Measurements from ENCODE around the gene INTS11.

Gene INTS11

DNA sequence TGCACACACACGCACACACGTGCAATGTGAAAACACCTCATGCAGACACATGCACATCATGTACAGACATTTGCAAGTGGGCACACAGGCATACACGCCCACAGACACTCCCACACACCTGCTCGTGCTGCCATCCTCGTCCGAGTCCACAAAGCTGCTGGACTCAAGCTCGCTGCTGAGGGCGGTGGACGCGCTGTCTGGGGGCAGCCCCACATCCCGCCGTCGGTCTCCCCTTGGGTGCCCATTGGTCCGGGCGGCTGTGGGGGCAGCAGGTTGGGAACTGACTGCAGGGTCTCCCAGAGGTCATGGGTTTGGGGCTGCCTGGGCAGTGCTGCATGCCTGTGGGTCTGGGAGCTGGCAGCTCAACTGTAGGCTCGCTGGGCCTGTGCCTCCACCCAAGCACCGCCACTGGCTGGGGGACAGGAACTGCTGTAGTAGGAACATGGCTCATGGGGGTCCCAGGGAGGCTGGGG, 17.1 kb upstream of the INTS11 start:
- peaks cover 20% of the 10 kb centered on the region for H3K36me3 Mint-ChIP-seq (ENCODE audit: low read depth)
- no peak overlapping the region for H3K27ac Mint-ChIP-seq
- H3K4me3 Mint-ChIP-seq = no peak overlapping the region
- H3K4me1 Mint-ChIP-seq (ENCODE audit: low read depth) = peaks cover 11% of the 10 kb centered on the region
- no peaks in the 10 kb centered on the region for H3K27me3 Mint-ChIP-seq
- no peaks in the 10 kb centered on the region for H3K9me3 Mint-ChIP-seq

DNA sequence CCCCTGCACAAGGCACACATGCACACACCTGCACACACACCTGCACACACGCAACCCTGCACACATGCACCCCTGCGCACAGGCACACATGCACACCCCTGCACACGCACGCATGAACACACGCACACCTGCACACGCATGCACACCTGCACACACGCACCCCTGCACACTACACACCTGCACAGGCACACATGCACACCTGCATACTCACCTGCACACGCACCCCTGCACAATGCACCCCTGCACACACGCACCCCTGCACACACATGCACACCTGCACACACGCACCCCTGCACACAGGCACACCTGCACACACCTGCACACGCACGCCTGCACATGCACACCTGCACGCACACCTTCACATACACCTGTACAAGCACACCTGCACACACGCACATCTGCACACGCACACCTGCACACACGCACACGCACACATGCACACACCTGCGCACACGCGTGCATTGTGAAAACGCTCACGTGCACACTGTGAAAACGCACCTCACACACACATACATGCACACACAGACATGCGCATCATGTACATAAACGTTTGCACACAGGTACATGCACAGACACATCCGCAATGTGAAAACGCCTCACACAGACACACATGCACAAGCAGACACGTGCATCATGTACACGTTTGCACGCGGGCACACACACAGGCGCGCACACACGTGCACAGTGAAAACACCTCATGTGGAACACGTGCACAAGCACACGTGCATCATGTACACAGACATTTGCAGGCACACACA, 16.5 kb upstream of the INTS11 start:
- Mint-ChIP-seq H3K9me3 (no peaks in the 10 kb centered on the region), H3K27ac (no peak overlapping the region)

DNA sequence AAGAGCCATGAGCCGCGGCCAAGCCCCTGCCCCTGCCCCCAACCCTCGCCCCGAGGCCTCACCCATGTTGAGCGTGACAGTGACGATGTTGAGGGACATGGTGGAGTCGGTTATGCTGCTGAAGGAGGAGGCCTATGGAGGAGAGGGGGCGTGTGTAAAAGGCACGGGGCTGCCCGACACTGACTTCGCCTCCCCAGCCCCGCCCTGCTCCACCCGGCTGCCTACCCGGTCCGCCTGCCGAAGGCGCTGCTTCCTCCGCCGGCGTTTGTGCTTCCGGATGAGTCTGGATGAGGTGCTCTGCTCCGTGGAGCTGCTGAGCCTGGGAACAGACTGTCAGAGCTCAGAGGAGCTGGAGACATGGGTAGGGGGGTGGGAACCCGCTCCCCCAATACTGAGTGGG, 15.7 kb upstream of the INTS11 start:
- peaks cover 20% of the 10 kb centered on the region for H3K36me3 Mint-ChIP-seq (ENCODE audit: low read depth)
- no peak overlapping the region for H3K27ac Mint-ChIP-seq
- H3K4me1 Mint-ChIP-seq (ENCODE audit: low read depth) = peaks cover 5% of the 10 kb centered on the region
- no peaks in the 10 kb centered on the region for H3K9me3 Mint-ChIP-seq
- no peaks in the 10 kb centered on the region for H3K27me3 Mint-ChIP-seq
- H3K4me3 Mint-ChIP-seq = no peak overlapping the region

More for the DNA sequence above, 16.5 kb upstream of the INTS11 start:
- Mint-ChIP-seq H3K27me3 (no peaks in the 10 kb centered on the region), H3K36me3 (ENCODE audit: low read depth) (peaks cover 20% of the 10 kb centered on the region), H3K4me1 (ENCODE audit: low read depth) (peaks cover 7% of the 10 kb centered on the region), H3K4me3 (no peak overlapping the region)

DNA sequence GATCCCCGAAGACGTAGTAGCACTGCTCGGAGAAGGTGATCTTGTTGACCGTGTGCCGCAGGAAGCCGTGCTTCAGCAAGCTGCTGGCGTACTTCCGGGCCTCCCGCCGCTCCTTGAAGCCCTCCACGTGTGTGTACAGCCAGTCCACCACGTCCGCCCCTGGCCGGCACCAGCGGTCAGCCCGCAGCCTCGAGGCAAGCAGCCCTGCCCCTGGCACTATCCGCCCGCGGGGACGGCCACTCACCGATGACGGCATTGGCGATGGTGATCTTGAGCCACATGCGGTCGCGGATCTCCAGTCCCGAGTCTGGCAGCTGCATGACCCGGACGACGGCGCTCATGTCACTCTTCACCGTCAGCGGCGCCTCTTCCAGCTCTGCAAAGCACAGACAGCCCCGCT, 13.8 kb upstream of the INTS11 start:
- H3K9me3 Mint-ChIP-seq = no peaks in the 10 kb centered on the region
- no peaks in the 10 kb centered on the region for H3K27me3 Mint-ChIP-seq
- no peak overlapping the region for H3K4me3 Mint-ChIP-seq
- H3K4me1 Mint-ChIP-seq (ENCODE audit: low read depth) = no peaks in the 10 kb centered on the region
- H3K27ac Mint-ChIP-seq = no peak overlapping the region
- H3K36me3 Mint-ChIP-seq (ENCODE audit: low read depth) = peaks cover 20% of the 10 kb centered on the region

DNA sequence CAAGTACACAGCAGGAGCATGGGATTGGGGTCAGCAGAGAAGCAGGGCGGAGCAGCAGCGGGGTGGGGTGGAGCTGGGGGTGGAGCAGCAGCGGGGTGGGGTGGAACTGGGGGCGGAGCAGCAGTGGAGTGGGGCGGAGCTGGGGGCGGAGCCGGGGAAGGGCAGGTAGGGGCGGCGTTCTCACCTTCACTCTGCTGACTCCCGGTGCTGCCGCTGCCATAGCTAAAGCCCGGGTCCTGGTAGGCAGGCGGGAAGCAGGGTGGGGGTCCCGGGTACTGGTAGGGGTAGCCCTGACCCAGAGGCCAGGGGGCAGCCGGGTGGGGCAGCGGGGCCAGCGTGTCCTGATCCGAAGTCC, 13.3 kb upstream of the INTS11 start:
- Mint-ChIP-seq H3K4me1 (ENCODE audit: low read depth) (no peaks in the 10 kb centered on the region), H3K27ac (no peak overlapping the region), H3K27me3 (no peaks in the 10 kb centered on the region), H3K4me3 (no peak overlapping the region), H3K9me3 (no peaks in the 10 kb centered on the region), H3K36me3 (ENCODE audit: low read depth) (peaks cover 20% of the 10 kb centered on the region)

DNA sequence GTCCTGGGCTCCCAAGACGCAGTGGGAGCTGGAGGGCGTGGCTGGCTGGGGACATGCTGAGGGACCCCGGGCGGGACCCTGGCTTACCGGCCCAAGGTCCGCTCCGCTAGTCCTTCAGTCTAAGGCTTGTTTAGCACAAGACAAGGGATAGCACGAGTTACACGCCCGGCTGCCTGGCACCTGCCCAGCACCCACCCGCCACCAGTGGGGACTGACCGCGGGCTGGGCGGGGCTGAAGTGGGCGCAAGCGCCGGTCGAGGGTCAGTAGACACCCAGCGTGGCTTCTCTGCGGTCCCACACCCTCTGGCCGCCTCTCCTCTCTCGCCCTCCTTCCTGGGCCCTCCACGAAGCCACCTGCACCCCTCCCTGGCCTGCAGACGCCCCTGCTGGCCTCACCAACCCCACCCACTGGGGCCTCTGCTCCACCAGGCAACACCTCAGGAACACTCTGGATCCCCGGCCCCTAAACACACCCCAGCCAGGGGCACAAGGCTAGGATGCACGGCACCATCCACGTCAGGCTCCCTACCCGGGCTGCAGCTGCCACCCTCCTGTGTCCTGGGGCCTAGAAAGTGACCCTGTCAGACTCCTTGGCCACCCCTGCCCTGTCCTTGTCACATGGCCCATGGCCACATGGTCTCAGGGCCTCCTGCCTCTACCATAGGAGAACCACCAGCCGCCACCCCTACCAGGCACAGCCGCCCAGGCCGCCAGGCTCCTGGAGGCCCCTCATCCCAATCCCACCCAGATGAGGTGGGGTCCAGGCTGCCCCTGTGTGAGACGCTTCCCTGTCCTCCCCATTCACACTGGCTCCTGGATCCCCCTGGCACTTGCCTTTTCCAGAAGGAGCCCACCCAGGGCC, 12.7 kb upstream of the INTS11 start:
- Mint-ChIP-seq H3K27ac (no peak overlapping the region), H3K9me3 (no peaks in the 10 kb centered on the region), H3K4me3 (no peak overlapping the region)

DNA sequence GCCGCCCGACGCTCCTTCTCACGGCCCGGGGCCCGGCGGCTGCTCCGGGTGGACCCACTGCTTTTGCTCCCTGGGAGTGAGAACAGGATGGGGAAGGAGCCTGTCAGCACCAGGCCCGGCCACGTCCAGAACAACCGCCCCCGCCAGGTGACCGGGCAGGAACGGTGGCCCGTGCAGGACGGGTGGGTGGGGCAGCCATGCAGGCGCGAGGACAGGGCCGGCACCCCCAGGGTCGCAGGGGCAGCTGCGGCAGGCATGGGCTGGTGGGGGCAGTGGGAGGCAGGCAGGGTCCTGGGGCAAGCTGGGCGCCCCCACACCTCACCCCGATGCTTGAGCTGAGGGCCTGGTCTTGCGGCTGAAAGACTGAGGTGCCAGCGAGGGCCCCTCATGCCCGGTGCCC, 12.0 kb upstream of the INTS11 start:
- Mint-ChIP-seq H3K27me3 (no peaks in the 10 kb centered on the region), H3K9me3 (no peaks in the 10 kb centered on the region), H3K36me3 (ENCODE audit: low read depth) (peaks cover 17% of the 10 kb centered on the region), H3K4me1 (ENCODE audit: low read depth) (no peaks in the 10 kb centered on the region), H3K4me3 (no peak overlapping the region), H3K27ac (no peak overlapping the region)

More for the DNA sequence above, 12.7 kb upstream of the INTS11 start:
- Mint-ChIP-seq H3K36me3 (ENCODE audit: low read depth) (peaks cover 20% of the 10 kb centered on the region), H3K4me1 (ENCODE audit: low read depth) (no peaks in the 10 kb centered on the region), H3K27me3 (no peaks in the 10 kb centered on the region)

DNA sequence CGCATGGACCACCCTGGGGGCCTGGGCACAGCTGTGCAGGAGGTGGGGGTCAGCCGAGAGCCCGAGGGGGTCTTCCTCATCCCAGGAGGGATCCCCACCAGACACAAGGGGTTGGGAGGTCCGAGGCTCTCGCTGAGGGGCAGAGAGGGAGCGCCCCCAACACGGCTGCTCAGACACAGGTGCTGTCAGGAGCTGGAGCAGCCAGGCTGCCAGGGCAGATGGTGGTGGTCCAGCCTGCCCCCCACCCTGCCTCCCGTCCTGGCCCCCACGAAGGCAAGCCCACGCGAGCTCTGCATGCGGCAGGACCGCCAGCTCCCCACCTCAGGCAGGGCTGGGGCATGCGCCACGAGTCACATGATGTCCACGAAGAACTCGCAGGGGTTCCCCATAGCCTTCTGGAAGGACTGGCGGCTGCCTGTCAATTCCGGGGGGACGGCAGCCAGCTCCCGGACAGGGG, 11.4 kb upstream of the INTS11 start:
- Mint-ChIP-seq H3K27me3 (no peaks in the 10 kb centered on the region), H3K36me3 (ENCODE audit: low read depth) (peaks cover 11% of the 10 kb centered on the region), H3K4me1 (ENCODE audit: low read depth) (no peaks in the 10 kb centered on the region), H3K4me3 (no peak overlapping the region), H3K27ac (no peak overlapping the region), H3K9me3 (no peaks in the 10 kb centered on the region)

DNA sequence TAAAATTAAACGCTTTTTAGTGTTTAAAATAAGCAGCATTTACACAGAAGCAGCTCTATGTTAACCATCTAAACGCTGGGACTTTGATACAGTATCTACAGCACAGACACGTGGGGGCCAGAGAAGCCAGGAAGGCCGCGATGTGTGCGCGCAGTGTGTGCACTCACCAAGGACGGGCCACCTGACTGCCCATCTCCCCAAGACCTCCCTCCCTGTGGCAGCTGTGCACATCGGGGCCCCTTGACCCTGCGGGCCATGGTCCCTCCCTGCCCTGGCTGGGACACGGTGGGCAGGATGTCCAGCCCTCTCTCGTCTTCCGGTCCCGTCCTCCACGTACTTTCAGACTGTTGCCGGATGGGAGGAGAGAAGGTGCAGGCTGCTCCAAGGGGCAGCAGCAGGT, 10.8 kb upstream of the INTS11 start:
- H3K4me1 Mint-ChIP-seq (ENCODE audit: low read depth) = no peaks in the 10 kb centered on the region
- no peaks in the 10 kb centered on the region for H3K27me3 Mint-ChIP-seq
- no peaks in the 10 kb centered on the region for H3K9me3 Mint-ChIP-seq
- H3K27ac Mint-ChIP-seq = no peak overlapping the region
- no peak overlapping the region for H3K4me3 Mint-ChIP-seq
- peaks cover 6% of the 10 kb centered on the region for H3K36me3 Mint-ChIP-seq (ENCODE audit: low read depth)

DNA sequence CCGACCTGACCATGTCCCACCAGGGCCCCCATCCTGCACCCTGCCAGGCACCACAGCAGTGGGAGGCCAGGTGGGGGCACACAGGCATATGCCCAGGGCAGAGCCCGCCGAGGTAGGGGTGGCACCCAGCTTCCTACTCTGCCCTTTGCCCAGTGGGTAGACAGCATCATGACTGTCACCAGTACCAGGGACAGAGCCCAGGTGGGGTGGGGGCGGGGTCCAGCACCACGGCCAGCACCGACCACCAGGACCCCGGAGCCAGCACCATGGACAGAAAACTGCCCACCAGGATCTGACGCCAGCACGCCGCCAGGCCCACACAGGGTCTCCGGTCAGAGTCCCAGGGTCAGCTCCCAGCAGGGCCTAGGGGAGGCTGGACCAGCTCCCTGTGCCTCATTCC, 10.4 kb upstream of the INTS11 start:
- H3K4me1 Mint-ChIP-seq (ENCODE audit: low read depth) = peaks cover 1% of the 10 kb centered on the region
- H3K36me3 Mint-ChIP-seq (ENCODE audit: low read depth) = peaks cover 6% of the 10 kb centered on the region
- no peak overlapping the region for H3K4me3 Mint-ChIP-seq
- H3K27me3 Mint-ChIP-seq = no peaks in the 10 kb centered on the region
- H3K9me3 Mint-ChIP-seq = peaks cover 1% of the 10 kb centered on the region
- no peak overlapping the region for H3K27ac Mint-ChIP-seq

DNA sequence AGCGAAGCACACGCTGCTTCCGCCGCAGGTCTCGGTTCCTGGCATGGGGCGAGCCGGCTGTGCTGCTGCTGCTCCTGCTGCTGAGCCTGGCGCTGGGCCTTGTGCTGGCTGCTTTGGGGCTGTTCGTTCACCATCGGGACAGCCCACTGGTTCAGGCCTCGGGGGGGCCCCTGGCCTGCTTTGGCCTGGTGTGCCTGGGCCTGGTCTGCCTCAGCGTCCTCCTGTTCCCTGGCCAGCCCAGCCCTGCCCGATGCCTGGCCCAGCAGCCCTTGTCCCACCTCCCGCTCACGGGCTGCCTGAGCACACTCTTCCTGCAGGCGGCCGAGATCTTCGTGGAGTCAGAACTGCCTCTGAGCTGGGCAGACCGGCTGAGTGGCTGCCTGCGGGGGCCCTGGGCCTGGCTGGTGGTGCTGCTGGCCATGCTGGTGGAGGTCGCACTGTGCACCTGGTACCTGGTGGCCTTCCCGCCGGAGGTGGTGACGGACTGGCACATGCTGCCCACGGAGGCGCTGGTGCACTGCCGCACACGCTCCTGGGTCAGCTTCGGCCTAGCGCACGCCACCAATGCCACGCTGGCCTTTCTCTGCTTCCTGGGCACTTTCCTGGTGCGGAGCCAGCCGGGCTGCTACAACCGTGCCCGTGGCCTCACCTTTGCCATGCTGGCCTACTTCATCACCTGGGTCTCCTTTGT, 9.2 kb upstream of the INTS11 start:
- Mint-ChIP-seq H3K27ac (no peak overlapping the region), H3K4me3 (no peak overlapping the region), H3K27me3 (no peaks in the 10 kb centered on the region), H3K4me1 (ENCODE audit: low read depth) (peaks cover 3% of the 10 kb centered on the region), H3K36me3 (ENCODE audit: low read depth) (peaks cover under 1% of the 10 kb centered on the region), H3K9me3 (peaks cover 3% of the 10 kb centered on the region)

DNA sequence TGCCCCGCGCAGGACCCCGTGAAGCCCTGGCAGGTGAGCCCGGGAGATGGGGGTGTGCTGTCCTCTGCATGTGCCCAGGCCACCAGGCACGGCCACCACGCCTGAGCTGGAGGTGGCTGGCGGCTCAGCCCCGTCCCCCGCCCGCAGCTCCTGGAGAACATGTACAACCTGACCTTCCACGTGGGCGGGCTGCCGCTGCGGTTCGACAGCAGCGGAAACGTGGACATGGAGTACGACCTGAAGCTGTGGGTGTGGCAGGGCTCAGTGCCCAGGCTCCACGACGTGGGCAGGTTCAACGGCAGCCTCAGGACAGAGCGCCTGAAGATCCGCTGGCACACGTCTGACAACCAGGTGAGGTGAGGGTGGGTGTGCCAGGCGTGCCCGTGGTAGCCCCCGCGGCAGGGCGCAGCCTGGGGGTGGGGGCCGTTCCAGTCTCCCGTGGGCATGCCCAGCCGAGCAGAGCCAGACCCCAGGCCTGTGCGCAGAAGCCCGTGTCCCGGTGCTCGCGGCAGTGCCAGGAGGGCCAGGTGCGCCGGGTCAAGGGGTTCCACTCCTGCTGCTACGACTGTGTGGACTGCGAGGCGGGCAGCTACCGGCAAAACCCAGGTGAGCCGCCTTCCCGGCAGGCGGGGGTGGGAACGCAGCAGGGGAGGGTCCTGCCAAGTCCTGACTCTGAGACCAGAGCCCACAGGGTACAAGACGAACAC, 8.5 kb upstream of the INTS11 start:
- Mint-ChIP-seq H3K4me3 (no peak overlapping the region), H3K36me3 (ENCODE audit: low read depth) (no peaks in the 10 kb centered on the region), H3K27me3 (no peaks in the 10 kb centered on the region), H3K27ac (no peak overlapping the region), H3K9me3 (peaks cover 3% of the 10 kb centered on the region), H3K4me1 (ENCODE audit: low read depth) (peaks cover 3% of the 10 kb centered on the region)

DNA sequence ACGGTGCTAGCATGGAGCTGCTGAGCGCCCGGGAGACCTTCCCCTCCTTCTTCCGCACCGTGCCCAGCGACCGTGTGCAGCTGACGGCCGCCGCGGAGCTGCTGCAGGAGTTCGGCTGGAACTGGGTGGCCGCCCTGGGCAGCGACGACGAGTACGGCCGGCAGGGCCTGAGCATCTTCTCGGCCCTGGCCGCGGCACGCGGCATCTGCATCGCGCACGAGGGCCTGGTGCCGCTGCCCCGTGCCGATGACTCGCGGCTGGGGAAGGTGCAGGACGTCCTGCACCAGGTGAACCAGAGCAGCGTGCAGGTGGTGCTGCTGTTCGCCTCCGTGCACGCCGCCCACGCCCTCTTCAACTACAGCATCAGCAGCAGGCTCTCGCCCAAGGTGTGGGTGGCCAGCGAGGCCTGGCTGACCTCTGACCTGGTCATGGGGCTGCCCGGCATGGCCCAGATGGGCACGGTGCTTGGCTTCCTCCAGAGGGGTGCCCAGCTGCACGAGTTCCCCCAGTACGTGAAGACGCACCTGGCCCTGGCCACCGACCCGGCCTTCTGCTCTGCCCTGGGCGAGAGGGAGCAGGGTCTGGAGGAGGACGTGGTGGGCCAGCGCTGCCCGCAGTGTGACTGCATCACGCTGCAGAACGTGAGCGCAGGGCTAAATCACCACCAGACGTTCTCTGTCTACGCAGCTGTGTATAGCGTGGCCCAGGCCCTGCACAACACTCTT, 7.7 kb upstream of the INTS11 start:
- Mint-ChIP-seq H3K9me3 (peaks cover 3% of the 10 kb centered on the region), H3K4me3 (no peak overlapping the region), H3K36me3 (ENCODE audit: low read depth) (no peaks in the 10 kb centered on the region), H3K27ac (no peak overlapping the region), H3K4me1 (ENCODE audit: low read depth) (peaks cover 3% of the 10 kb centered on the region), H3K27me3 (no peaks in the 10 kb centered on the region)
